Hindlimb muscle (tissue), 1 donor: Measurements from ENCODE around the gene STOX2. TPM values are rescaled to one million over a fixed set of nuclear protein-coding genes. Genes with fewer than 3 reads are reported as not detected.

Source experiments
- DNase-seq: peaks from one replicate; pipeline ENCODE4 v3.0.0-alpha.2; 2013
- polyA plus RNA-seq: library from polyadenylated mRNA; unstranded; fragments of 120-200 nt; gene quantifications from one replicate; pipeline ENCODE4 v1.2.1, GENCODE V29; 2013; ENCODE audit not compliant: insufficient read length

The STOX2 gene
- polyA plus RNA-seq = 5.3 TPM

- peak; percentile 80 for DNase-seq
Observed at GRCh38 chr4:183905081-183905592, at the start of gene STOX2. TSS of gene STOX2 (plus strand) at chr4:183905307. CDS start at chr4:183906791, 1,484 bp downstream.

- no peak for DNase-seq
Observed at GRCh38 chr4:183855323-183856190, 49.5 kb upstream of the STOX2 start.

GRCh38 chr4:183857040-183857439 lies 48.1 kb upstream of the STOX2 start:
- no peak for DNase-seq

- DNase-seq = no peak
Observed at GRCh38 chr4:183858011-183858615, 47.0 kb upstream of the STOX2 start.

- no peak for DNase-seq
Observed at GRCh38 chr4:183860119-183860518, 45.0 kb upstream of the STOX2 start.

- no peak for DNase-seq
Observed at GRCh38 chr4:183860731-183861130, 44.4 kb upstream of the STOX2 start.

GRCh38 chr4:183861426-183861825 lies 43.7 kb upstream of the STOX2 start:
- no peak for DNase-seq

- no peak for DNase-seq
Observed at GRCh38 chr4:183863155-183863825, 41.8 kb upstream of the STOX2 start.

GRCh38 chr4:183867247-183867646 lies 37.9 kb upstream of the STOX2 start:
- no peak for DNase-seq

- DNase-seq = no peak
Observed at GRCh38 chr4:183870997-183871396, 34.1 kb upstream of the STOX2 start.

GRCh38 chr4:183871581-183871980 lies 33.5 kb upstream of the STOX2 start:
- DNase-seq = no peak

- DNase-seq = no peak
Observed at GRCh38 chr4:183872531-183872930, 32.6 kb upstream of the STOX2 start.

GRCh38 chr4:183873409-183874185 lies 31.5 kb upstream of the STOX2 start:
- no peak for DNase-seq

- no peak for DNase-seq
Observed at GRCh38 chr4:183875251-183875825, 29.8 kb upstream of the STOX2 start.

- peak; percentile 30 for DNase-seq
Observed at GRCh38 chr4:183876268-183876934, 28.7 kb upstream of the STOX2 start.

GRCh38 chr4:183878251-183878970 lies 26.7 kb upstream of the STOX2 start:
- no peak for DNase-seq

GRCh38 chr4:183885205-183885720 lies 19.8 kb upstream of the STOX2 start:
- DNase-seq = no peak

GRCh38 chr4:183887351-183887750 lies 17.8 kb upstream of the STOX2 start:
- no peak for DNase-seq

GRCh38 chr4:183888564-183888963 lies 16.5 kb upstream of the STOX2 start:
- no peak for DNase-seq

GRCh38 chr4:183889190-183889589 lies 15.9 kb upstream of the STOX2 start:
- DNase-seq = no peak
